ENCODE results near the gene ANKUB1.

GRCh38 chr3:149716984-149717383 lies 75.4 kb downstream of the ANKUB1 start:
- no peak for TF ChIP-seq CTCF (IDR thresholded peaks at IDR 0.05)
- TF ChIP-seq POLR2AphosphoS5 (IDR thresholded peaks at IDR 0.05; ENCODE audit: low read depth, low read length): no peak
- no peak for TF ChIP-seq TCF7L2 (IDR thresholded peaks at IDR 0.05; ENCODE audit: low read depth, low read length)

All from Panc1 (cell line).